Measurements from ENCODE around the gene HSD17B11.

The HSD17B11 gene

DNA sequence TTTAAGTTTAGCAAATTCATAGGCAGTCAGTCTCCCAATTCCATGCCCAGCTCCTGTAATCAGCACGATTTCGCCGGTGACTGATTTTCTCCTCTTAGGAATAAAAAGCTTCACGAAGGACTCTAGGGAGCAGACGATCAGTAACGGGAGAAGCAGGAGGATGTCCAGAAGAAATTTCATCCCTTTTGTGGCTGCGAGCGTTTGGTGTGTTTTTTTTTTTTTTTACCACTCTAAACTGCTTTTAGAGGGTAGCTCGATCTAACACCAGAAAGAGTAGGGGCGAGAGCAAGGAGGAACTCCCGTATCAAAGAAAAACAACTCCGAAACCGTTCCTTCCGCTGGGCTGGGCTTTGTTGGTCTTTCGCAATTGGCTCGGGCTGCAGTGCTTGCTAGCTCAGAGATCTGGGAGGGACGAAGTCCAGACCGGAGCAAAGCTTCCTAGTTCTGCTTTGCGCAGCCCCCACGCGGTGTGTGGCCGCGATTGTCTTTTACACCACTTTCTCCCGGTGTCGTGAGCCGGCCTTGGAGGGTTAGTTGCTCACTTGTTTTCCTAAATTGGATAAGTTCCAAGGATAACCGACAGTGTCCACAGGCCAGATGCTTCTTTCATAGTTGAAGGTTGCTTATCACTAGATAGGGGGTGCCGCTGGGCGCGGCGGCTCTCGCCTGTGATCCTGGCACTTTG, at the start of gene HSD17B11 (continued):
- TF ChIP-seq, protein P1, sequence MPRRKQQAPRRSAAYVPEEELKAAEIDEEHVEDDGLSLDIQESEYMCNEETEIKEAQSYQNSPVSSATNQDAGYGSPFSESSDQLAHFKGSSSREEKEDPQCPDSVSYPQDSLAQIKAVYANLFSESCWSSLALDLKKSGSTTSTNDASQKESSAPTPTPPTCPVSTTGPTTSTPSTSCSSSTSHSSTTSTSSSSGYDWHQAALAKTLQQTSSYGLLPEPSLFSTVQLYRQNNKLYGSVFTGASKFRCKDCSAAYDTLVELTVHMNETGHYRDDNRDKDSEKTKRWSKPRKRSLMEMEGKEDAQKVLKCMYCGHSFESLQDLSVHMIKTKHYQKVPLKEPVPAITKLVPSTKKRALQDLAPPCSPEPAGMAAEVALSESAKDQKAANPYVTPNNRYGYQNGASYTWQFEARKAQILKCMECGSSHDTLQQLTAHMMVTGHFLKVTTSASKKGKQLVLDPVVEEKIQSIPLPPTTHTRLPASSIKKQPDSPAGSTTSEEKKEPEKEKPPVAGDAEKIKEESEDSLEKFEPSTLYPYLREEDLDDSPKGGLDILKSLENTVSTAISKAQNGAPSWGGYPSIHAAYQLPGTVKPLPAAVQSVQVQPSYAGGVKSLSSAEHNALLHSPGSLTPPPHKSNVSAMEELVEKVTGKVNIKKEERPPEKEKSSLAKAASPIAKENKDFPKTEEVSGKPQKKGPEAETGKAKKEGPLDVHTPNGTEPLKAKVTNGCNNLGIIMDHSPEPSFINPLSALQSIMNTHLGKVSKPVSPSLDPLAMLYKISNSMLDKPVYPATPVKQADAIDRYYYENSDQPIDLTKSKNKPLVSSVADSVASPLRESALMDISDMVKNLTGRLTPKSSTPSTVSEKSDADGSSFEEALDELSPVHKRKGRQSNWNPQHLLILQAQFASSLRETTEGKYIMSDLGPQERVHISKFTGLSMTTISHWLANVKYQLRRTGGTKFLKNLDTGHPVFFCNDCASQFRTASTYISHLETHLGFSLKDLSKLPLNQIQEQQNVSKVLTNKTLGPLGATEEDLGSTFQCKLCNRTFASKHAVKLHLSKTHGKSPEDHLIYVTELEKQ (tag by site-specific recombination; IDR thresholded peaks at IDR 0.05; ENCODE audit: borderline replicate concordance) = no peak
- TF ChIP-seq ZBTB20 (tag by site-specific recombination; IDR thresholded peaks at IDR 0.05) (peak; percentile 44; the same call in 1 of the 2 replicates), KLF7 (tag by site-specific recombination; IDR thresholded peaks at IDR 0.05; ENCODE audit: borderline replicate concordance) (no peak), ZNF521 (tag by site-specific recombination; IDR thresholded peaks at IDR 0.05) (no peak), ZNF335 (tag by site-specific recombination; conservative IDR thresholded peaks at IDR 0.05) (peak; percentile 31; the same call in 1 of the 2 replicates), ZNF426 (tag by site-specific recombination; IDR thresholded peaks at IDR 0.05) (no peak), ZNF664 (tag by site-specific recombination; IDR thresholded peaks at IDR 0.05) (no peak), ZNF626 (tag by site-specific recombination; IDR thresholded peaks at IDR 0.05) (no peak), ZNF214 (tag by site-specific recombination; IDR thresholded peaks at IDR 0.05; ENCODE audit: borderline replicate concordance) (no peak), RBAK (tag by site-specific recombination; IDR thresholded peaks at IDR 0.05) (no peak), ZNF785 (tag by site-specific recombination; IDR thresholded peaks at IDR 0.05) (no peak)
- TF ChIP-seq, protein P2, sequence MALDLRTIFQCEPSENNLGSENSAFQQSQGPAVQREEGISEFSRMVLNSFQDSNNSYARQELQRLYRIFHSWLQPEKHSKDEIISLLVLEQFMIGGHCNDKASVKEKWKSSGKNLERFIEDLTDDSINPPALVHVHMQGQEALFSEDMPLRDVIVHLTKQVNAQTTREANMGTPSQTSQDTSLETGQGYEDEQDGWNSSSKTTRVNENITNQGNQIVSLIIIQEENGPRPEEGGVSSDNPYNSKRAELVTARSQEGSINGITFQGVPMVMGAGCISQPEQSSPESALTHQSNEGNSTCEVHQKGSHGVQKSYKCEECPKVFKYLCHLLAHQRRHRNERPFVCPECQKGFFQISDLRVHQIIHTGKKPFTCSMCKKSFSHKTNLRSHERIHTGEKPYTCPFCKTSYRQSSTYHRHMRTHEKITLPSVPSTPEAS (tag by site-specific recombination; IDR thresholded peaks at IDR 0.05) = no peak
- TF ChIP-seq, protein P3, sequence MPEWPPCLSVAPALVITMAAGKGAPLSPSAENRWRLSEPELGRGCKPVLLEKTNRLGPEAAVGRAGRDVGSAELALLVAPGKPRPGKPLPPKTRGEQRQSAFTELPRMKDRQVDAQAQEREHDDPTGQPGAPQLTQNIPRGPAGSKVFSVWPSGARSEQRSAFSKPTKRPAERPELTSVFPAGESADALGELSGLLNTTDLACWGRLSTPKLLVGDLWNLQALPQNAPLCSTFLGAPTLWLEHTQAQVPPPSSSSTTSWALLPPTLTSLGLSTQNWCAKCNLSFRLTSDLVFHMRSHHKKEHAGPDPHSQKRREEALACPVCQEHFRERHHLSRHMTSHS (tag by site-specific recombination; IDR thresholded peaks at IDR 0.05) = no peak
- TF ChIP-seq, protein P4, sequence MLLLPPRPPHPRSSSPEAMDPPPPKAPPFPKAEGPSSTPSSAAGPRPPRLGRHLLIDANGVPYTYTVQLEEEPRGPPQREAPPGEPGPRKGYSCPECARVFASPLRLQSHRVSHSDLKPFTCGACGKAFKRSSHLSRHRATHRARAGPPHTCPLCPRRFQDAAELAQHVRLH (tag by site-specific recombination; IDR thresholded peaks at IDR 0.05) = no peak
- TF ChIP-seq, protein P5, sequence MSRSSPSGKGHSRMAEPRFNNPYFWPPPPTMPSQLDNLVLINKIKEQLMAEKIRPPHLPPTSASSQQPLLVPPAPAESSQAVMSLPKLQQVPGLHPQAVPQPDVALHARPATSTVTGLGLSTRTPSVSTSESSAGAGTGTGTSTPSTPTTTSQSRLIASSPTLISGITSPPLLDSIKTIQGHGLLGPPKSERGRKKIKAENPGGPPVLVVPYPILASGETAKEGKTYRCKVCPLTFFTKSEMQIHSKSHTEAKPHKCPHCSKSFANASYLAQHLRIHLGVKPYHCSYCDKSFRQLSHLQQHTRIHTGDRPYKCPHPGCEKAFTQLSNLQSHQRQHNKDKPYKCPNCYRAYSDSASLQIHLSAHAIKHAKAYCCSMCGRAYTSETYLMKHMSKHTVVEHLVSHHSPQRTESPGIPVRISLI (tag by site-specific recombination; IDR thresholded peaks at IDR 0.05) = no peak
- TF ChIP-seq, protein P6, sequence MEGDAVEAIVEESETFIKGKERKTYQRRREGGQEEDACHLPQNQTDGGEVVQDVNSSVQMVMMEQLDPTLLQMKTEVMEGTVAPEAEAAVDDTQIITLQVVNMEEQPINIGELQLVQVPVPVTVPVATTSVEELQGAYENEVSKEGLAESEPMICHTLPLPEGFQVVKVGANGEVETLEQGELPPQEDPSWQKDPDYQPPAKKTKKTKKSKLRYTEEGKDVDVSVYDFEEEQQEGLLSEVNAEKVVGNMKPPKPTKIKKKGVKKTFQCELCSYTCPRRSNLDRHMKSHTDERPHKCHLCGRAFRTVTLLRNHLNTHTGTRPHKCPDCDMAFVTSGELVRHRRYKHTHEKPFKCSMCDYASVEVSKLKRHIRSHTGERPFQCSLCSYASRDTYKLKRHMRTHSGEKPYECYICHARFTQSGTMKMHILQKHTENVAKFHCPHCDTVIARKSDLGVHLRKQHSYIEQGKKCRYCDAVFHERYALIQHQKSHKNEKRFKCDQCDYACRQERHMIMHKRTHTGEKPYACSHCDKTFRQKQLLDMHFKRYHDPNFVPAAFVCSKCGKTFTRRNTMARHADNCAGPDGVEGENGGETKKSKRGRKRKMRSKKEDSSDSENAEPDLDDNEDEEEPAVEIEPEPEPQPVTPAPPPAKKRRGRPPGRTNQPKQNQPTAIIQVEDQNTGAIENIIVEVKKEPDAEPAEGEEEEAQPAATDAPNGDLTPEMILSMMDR (tag by site-specific recombination; IDR thresholded peaks at IDR 0.05) = peak; percentile 54; the same call in 1 of the 2 replicates
- TF ChIP-seq, protein P7, sequence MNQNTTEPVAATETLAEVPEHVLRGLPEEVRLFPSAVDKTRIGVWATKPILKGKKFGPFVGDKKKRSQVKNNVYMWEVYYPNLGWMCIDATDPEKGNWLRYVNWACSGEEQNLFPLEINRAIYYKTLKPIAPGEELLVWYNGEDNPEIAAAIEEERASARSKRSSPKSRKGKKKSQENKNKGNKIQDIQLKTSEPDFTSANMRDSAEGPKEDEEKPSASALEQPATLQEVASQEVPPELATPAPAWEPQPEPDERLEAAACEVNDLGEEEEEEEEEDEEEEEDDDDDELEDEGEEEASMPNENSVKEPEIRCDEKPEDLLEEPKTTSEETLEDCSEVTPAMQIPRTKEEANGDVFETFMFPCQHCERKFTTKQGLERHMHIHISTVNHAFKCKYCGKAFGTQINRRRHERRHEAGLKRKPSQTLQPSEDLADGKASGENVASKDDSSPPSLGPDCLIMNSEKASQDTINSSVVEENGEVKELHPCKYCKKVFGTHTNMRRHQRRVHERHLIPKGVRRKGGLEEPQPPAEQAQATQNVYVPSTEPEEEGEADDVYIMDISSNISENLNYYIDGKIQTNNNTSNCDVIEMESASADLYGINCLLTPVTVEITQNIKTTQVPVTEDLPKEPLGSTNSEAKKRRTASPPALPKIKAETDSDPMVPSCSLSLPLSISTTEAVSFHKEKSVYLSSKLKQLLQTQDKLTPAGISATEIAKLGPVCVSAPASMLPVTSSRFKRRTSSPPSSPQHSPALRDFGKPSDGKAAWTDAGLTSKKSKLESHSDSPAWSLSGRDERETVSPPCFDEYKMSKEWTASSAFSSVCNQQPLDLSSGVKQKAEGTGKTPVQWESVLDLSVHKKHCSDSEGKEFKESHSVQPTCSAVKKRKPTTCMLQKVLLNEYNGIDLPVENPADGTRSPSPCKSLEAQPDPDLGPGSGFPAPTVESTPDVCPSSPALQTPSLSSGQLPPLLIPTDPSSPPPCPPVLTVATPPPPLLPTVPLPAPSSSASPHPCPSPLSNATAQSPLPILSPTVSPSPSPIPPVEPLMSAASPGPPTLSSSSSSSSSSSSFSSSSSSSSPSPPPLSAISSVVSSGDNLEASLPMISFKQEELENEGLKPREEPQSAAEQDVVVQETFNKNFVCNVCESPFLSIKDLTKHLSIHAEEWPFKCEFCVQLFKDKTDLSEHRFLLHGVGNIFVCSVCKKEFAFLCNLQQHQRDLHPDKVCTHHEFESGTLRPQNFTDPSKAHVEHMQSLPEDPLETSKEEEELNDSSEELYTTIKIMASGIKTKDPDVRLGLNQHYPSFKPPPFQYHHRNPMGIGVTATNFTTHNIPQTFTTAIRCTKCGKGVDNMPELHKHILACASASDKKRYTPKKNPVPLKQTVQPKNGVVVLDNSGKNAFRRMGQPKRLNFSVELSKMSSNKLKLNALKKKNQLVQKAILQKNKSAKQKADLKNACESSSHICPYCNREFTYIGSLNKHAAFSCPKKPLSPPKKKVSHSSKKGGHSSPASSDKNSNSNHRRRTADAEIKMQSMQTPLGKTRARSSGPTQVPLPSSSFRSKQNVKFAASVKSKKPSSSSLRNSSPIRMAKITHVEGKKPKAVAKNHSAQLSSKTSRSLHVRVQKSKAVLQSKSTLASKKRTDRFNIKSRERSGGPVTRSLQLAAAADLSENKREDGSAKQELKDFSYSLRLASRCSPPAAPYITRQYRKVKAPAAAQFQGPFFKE (tag by site-specific recombination; IDR thresholded peaks at IDR 0.05; ENCODE audit: borderline replicate concordance) = no peak
- TF ChIP-seq, protein P8, sequence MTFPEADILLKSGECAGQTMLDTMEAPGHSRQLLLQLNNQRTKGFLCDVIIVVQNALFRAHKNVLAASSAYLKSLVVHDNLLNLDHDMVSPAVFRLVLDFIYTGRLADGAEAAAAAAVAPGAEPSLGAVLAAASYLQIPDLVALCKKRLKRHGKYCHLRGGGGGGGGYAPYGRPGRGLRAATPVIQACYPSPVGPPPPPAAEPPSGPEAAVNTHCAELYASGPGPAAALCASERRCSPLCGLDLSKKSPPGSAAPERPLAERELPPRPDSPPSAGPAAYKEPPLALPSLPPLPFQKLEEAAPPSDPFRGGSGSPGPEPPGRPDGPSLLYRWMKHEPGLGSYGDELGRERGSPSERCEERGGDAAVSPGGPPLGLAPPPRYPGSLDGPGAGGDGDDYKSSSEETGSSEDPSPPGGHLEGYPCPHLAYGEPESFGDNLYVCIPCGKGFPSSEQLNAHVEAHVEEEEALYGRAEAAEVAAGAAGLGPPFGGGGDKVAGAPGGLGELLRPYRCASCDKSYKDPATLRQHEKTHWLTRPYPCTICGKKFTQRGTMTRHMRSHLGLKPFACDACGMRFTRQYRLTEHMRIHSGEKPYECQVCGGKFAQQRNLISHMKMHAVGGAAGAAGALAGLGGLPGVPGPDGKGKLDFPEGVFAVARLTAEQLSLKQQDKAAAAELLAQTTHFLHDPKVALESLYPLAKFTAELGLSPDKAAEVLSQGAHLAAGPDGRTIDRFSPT (tag by site-specific recombination; IDR thresholded peaks at IDR 0.05) = no peak
- TF ChIP-seq, protein P9, sequence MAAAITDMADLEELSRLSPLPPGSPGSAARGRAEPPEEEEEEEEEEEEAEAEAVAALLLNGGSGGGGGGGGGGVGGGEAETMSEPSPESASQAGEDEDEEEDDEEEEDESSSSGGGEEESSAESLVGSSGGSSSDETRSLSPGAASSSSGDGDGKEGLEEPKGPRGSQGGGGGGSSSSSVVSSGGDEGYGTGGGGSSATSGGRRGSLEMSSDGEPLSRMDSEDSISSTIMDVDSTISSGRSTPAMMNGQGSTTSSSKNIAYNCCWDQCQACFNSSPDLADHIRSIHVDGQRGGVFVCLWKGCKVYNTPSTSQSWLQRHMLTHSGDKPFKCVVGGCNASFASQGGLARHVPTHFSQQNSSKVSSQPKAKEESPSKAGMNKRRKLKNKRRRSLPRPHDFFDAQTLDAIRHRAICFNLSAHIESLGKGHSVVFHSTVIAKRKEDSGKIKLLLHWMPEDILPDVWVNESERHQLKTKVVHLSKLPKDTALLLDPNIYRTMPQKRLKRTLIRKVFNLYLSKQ (tag by site-specific recombination; IDR thresholded peaks at IDR 0.05; ENCODE audit: borderline replicate concordance) = no peak

Data from HEK293 (cell line).